GM12872 (cell line): ENCODE data around the gene NUMBL.

Experiments
- TF ChIP-seq, protein P1 (sequence below): IDR thresholded peaks from 3 replicates; pipeline ENCODE4 v1.5.1; 2011; ENCODE audit warnings: low read depth, mild to moderate bottlenecking, low read length, moderate library complexity; ENCODE audit not compliant: insufficient read depth

NUMBL gene

DNA sequence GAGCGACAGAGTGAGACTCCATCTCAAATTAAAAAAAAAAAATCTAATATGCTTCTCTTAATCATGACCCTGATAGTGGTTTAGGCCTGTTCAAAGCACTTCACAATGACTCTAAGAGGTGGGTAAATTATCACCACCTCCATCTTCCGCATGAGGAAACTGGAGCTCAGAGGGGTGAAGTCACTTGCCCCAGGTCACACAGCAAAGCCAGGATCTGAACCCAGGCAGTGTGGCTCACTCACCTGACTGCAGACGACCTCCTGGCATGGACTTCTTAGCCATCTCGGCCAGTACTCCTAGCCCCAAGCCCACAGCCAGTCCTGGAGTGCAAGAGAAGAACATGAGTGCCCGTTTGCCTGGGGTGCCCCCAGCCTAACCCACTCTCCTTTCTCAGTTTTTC, 19.4 kb upstream of the NUMBL start:
- TF ChIP-seq, protein P1, sequence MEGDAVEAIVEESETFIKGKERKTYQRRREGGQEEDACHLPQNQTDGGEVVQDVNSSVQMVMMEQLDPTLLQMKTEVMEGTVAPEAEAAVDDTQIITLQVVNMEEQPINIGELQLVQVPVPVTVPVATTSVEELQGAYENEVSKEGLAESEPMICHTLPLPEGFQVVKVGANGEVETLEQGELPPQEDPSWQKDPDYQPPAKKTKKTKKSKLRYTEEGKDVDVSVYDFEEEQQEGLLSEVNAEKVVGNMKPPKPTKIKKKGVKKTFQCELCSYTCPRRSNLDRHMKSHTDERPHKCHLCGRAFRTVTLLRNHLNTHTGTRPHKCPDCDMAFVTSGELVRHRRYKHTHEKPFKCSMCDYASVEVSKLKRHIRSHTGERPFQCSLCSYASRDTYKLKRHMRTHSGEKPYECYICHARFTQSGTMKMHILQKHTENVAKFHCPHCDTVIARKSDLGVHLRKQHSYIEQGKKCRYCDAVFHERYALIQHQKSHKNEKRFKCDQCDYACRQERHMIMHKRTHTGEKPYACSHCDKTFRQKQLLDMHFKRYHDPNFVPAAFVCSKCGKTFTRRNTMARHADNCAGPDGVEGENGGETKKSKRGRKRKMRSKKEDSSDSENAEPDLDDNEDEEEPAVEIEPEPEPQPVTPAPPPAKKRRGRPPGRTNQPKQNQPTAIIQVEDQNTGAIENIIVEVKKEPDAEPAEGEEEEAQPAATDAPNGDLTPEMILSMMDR: no peak

- TF ChIP-seq, protein P1: no peak
Measured at GRCh38 chr19:40707615-40708014, 17.2 kb upstream of the NUMBL start.

- TF ChIP-seq, protein P1: no peak
Measured at GRCh38 chr19:40705950-40706619, 15.6 kb upstream of the NUMBL start.

DNA sequence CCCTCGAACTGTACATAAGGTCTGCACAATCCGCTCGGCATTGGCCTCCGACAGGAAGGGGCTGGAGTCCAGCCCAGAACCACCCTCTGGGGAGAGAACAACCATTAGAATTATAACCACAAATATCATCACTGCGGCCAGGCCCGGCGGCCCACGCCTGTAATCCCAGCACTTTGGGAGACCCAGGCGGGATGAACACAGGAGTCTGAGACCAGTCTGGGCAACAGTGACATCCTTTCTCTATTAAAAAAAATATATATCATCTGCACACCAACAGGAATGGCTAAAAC, 14.9 kb upstream of the NUMBL start:
- TF ChIP-seq, protein P1: no peak

GRCh38 chr19:40704491-40705361, 14.3 kb upstream of the NUMBL start:
- TF ChIP-seq, protein P1: no peak

GRCh38 chr19:40703029-40703755, 12.7 kb upstream of the NUMBL start:
- TF ChIP-seq, protein P1: no peak

DNA sequence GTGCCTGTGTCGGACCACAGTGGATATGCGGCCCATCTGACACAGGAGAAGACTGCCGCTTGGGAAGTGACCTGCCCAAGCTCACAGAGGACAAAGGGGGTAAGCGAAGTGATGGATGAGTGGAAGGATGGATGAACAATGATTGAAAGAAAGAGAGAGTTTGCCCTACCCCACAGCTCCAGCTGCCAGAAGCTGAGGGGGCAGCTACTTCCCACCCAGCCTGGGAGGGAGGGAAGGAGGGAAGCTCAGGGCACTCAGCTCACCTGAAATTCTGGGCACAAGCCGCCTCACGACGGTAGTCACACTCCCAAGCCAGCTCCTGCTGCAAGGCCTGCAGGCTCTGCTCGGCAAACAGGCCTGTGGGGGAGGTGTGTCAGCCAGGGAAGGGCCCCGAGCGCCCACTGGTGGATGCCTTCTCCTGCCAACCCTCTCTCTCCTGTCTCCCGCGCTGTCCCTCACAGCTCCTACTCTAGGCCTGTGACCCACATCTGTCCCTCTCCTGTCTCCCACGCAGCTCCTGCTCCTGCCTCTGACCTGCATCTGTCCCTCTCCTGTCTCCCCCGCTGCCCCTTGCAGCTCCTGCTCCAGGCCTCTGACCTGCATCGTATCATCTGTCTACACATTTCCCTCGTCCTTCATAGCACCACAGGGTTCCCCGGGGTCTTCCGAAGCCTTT, 12.0 kb upstream of the NUMBL start:
- TF ChIP-seq, protein P1: no peak
